ENCODE results near the gene KCNMA1. TPM values are rescaled to one million over a fixed set of nuclear protein-coding genes. Genes with fewer than 3 reads are reported as not detected.
A peak's percentile ranks its signal among the peaks of the same experiment; 100 is the strongest.
"Not testable (repeated sequence)": the region's sequence is repeated elsewhere in the genome, so short reads cannot be mapped to it uniquely, and the experiment has no call there.

Gene KCNMA1
- total RNA-seq, 4 donors from 2014 or later = 10.1 to 32.6 (median 20.1) TPM

- ATAC-seq (ENCODE audit: low FRiP score) (no peak), DNase-seq (ENCODE audit: low spot score) (no peak)
Observed at GRCh38 chr10:77417806-77418640, 219.6 kb downstream of the KCNMA1 start.

DNA sequence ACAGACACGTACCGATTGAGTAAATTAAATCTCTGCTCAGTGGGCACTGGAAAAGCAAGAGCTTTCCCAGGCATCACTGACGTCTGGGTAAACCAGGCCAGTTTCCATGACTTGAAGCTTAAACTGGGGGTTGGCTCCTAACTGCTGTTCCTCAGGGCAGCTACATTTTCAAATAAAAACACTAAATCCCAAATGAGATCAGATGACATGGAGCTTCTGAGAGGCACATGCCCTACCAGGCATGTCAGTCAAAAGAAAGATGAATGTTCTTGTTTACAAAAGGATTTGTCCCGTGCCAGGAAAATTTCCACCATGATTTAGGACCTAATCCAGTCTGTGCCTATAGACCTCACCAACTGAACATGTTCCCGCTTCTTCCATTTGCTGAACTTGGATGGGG, 220.2 kb downstream of the KCNMA1 start:
- no peak for DNase-seq (ENCODE audit: low spot score)
- ATAC-seq (ENCODE audit: low FRiP score) = no peak
- TF ChIP-seq, protein P1, sequence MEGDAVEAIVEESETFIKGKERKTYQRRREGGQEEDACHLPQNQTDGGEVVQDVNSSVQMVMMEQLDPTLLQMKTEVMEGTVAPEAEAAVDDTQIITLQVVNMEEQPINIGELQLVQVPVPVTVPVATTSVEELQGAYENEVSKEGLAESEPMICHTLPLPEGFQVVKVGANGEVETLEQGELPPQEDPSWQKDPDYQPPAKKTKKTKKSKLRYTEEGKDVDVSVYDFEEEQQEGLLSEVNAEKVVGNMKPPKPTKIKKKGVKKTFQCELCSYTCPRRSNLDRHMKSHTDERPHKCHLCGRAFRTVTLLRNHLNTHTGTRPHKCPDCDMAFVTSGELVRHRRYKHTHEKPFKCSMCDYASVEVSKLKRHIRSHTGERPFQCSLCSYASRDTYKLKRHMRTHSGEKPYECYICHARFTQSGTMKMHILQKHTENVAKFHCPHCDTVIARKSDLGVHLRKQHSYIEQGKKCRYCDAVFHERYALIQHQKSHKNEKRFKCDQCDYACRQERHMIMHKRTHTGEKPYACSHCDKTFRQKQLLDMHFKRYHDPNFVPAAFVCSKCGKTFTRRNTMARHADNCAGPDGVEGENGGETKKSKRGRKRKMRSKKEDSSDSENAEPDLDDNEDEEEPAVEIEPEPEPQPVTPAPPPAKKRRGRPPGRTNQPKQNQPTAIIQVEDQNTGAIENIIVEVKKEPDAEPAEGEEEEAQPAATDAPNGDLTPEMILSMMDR (IDR thresholded peaks at IDR 0.05) = no peak

More at GRCh38 chr10:77417806-77418640, 219.6 kb downstream of the KCNMA1 start:
- TF ChIP-seq, protein P1 (IDR thresholded peaks at IDR 0.05) = no peak

GRCh38 chr10:77416311-77417135, 221.1 kb downstream of the KCNMA1 start:
- no peak for DNase-seq (ENCODE audit: low spot score)
- TF ChIP-seq, protein P1 (IDR thresholded peaks at IDR 0.05) = no peak
- ATAC-seq (ENCODE audit: low FRiP score) = no peak

GRCh38 chr10:77415313-77415960, 222.2 kb downstream of the KCNMA1 start:
- TF ChIP-seq, protein P1 (IDR thresholded peaks at IDR 0.05) = no peak
- ATAC-seq (ENCODE audit: low FRiP score) (peak; percentile 44), DNase-seq (ENCODE audit: low spot score) (no peak)

DNA sequence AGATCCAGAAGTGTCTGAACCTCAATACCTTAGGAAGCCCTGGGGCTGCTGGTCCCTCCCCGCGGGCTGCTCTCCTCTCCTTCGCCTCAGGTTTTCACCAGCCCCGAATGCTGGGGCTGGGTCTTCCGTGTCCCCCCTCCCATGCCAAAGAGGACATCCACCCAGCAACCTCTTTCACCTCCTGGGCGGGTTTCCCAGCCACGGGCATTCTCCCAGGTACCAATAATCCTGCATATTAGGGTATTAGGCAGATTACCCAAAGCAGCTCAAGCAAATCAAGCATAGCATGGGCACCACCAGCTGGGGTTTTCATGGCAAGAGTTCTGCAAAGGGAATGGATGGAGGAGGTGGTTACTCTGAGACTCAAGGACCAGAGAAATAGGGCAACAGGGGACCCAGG, 224.4 kb downstream of the KCNMA1 start:
- no peak for ATAC-seq (ENCODE audit: low FRiP score)
- DNase-seq (ENCODE audit: low spot score) = no peak
- TF ChIP-seq, protein P1 (IDR thresholded peaks at IDR 0.05) = no peak

DNA sequence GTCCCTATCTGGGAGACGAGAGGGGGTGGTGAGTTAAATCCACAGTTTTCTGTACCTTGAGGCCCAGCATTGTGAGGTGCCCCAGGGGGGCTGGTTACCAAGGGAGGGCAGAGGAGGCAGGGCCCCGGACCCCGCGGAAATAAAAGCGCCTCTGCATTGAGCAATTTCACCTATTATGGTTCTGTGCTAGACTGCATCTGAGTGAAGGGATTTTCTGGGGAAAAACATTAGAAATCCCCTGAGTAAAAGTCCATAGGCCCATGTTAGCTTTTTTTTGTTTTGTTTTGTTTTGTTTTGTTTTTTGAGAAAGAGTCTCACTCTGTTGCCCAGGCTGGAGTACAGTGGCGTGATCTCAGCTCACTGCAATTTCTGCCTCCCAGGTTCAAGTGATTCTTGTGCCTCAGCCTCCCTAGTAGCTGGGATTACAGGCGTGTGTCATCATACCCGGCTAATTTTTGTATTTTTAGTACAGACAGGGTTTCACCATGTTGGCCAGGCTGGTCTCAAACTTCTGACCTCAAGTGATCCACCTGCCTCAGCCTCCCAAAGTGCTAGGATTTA, 225.0 kb downstream of the KCNMA1 start:
- not testable (repeated sequence) for ATAC-seq (ENCODE audit: low FRiP score); DNase-seq (ENCODE audit: low spot score)

DNA sequence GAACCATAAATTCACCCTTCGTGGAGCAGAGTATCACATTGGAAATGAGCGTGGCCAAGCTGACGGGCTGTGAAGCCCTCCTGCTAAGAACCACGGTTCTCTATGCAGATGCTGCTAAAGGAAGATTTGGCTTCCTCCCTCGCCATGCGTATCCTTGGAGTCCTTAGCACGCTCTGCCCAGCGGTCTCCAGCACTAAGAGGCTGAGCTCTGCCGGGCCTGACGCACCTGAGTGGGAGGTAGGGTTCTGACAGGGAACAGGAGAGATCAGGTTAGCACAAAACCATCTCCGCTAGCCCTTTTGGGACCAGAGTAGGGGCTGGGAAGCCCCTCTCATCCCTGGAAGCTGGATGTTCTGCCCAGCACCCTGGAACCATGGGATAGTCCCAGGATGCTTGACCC, 225.8 kb downstream of the KCNMA1 start:
- ATAC-seq (ENCODE audit: low FRiP score) = no peak
- TF ChIP-seq, protein P1 (IDR thresholded peaks at IDR 0.05) = no peak

More for the DNA sequence above, 225.8 kb downstream of the KCNMA1 start:
- no peak for DNase-seq (ENCODE audit: low spot score)
